ENCODE measurements around the gene GPC6.

The GPC6 gene

DNA sequence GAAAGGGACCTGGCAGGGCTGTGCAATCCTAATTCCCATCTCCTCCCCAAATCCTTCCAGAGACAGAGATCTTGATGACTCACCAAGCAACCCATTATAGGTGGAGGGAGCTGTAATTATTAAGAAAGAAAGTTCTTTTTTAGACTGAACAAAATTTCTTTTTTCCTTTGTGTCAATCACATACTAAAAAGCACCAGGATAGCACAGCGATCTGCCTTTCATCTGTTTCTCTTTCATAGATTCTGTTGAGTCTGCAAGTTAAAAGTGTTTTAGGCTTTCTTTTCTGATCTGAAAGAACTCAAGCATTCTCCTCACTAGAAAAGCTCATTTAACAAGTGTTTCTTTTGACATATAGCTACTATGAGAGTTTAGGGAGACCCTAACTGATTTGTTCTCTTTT is 1030.1 kb downstream of the GPC6 start:
- no peak overlapping the region for H3K14ac ChIP-seq (ENCODE audit: low read length in 2 of 2)
- H3K4ac ChIP-seq (ENCODE audit: low read depth in 1 of 2, low read length in 2 of 2) = no peak overlapping the region
- H2BK5ac ChIP-seq (ENCODE audit: low read depth, low read length, poor library complexity, severe bottlenecking) = no peak overlapping the region
- no peaks in the 10 kb centered on the region for H3K79me1 ChIP-seq (replicated peaks; ENCODE audit: low read length, poor library complexity, severe bottlenecking)
- no peak overlapping the region for H3K4me3 ChIP-seq (ENCODE audit: insufficient read depth in 1 of 2, low read depth in 1 of 2, low read length in 2 of 2)
- no peak overlapping the region for H2AK5ac ChIP-seq (ENCODE audit: low read length, severe bottlenecking)
- no peak overlapping the region for H2BK15ac ChIP-seq (ENCODE audit: low read depth, poor library complexity, severe bottlenecking)
- no peak overlapping the region for H3K18ac ChIP-seq (ENCODE audit: low read depth in 1 of 2, low read length in 2 of 2)
- H3K4me1 ChIP-seq (ENCODE audit: control insufficient read depth, insufficient read depth, low read depth, low read length) = no peaks in the 10 kb centered on the region
- no peaks in the 10 kb centered on the region for H3K36me3 ChIP-seq (ENCODE audit: control insufficient read depth in 1 of 2, insufficient read depth in 2 of 2, low read depth in 1 of 2, low read length in 2 of 2)
- no peak overlapping the region for H2AFZ ChIP-seq (ENCODE audit: low read depth, low read length)
- H3K9ac ChIP-seq (ENCODE audit: low read length) = no peak overlapping the region
- no peak overlapping the region for H3K27ac ChIP-seq (ENCODE audit: low read length, poor library complexity, severe bottlenecking)
- DNase-seq = no peak
- no peaks in the 10 kb centered on the region for H3K9me3 ChIP-seq (ENCODE audit: control insufficient read depth, low read length)
- H4K91ac ChIP-seq (ENCODE audit: low read length) = no peak overlapping the region
- H3K23ac ChIP-seq (ENCODE audit: low read length in 2 of 2) = no peak overlapping the region
- no peaks in the 10 kb centered on the region for H3K27me3 ChIP-seq (ENCODE audit: control insufficient read depth in 1 of 2, insufficient read depth in 1 of 2, low read length in 2 of 2)
- no peak overlapping the region for H2BK12ac ChIP-seq (ENCODE audit: low read length in 2 of 2)
- no peak overlapping the region for H2BK120ac ChIP-seq (ENCODE audit: low read depth, low read length)
- no CpG with 5 or more reads among the region's 1 CpG for WGBS
- H4K8ac ChIP-seq (ENCODE audit: low read length) = no peak overlapping the region
- H3K4me2 ChIP-seq (ENCODE audit: low read length, poor library complexity, severe bottlenecking) = no peak overlapping the region

DNA sequence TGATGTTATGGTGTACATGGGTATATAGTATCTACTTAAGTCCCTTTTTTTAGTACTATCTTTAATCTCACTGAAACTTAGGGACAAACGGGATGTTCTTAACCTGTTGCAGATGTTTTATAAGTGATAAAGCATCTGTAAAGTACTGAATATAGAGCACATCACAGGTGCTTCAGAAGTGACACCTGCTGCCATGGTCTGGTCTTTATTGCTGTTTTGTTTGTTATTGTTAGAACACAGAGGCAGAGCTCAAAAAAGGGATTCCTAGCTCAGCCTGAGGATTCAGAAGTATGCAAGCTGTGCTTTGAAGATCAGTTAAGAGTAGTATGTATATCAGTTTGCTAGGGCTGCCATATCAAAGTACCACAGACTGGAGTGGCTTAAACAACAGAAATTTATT is 1033.4 kb downstream of the GPC6 start:
- no peak overlapping the region for H2BK15ac ChIP-seq (ENCODE audit: low read depth, poor library complexity, severe bottlenecking)
- no peak overlapping the region for H3K9ac ChIP-seq (ENCODE audit: low read length)
- no peak overlapping the region for H3K4me3 ChIP-seq (ENCODE audit: insufficient read depth in 1 of 2, low read depth in 1 of 2, low read length in 2 of 2)
- no peaks in the 10 kb centered on the region for H3K79me1 ChIP-seq (replicated peaks; ENCODE audit: low read length, poor library complexity, severe bottlenecking)
- no peak overlapping the region for H3K4ac ChIP-seq (ENCODE audit: low read depth in 1 of 2, low read length in 2 of 2)
- no peaks in the 10 kb centered on the region for H3K4me1 ChIP-seq (ENCODE audit: control insufficient read depth, insufficient read depth, low read depth, low read length)
- no peak overlapping the region for H3K18ac ChIP-seq (ENCODE audit: low read depth in 1 of 2, low read length in 2 of 2)
- H3K14ac ChIP-seq (ENCODE audit: low read length in 2 of 2) = no peak overlapping the region
- no peak overlapping the region for H3K23ac ChIP-seq (ENCODE audit: low read length in 2 of 2)
- H3K36me3 ChIP-seq (ENCODE audit: control insufficient read depth in 1 of 2, insufficient read depth in 2 of 2, low read depth in 1 of 2, low read length in 2 of 2) = no peaks in the 10 kb centered on the region
- no peak overlapping the region for H2BK120ac ChIP-seq (ENCODE audit: low read depth, low read length)
- 95% methylated on average over 1 of the region's 1 CpG for WGBS
- H3K9me3 ChIP-seq (ENCODE audit: control insufficient read depth, low read length) = no peaks in the 10 kb centered on the region
- H4K91ac ChIP-seq (ENCODE audit: low read length) = no peak overlapping the region
- DNase-seq = no peak
- no peak overlapping the region for H2BK12ac ChIP-seq (ENCODE audit: low read length in 2 of 2)
- no peak overlapping the region for H2BK5ac ChIP-seq (ENCODE audit: low read depth, low read length, poor library complexity, severe bottlenecking)
- no peaks in the 10 kb centered on the region for H3K27me3 ChIP-seq (ENCODE audit: control insufficient read depth in 1 of 2, insufficient read depth in 1 of 2, low read length in 2 of 2)
- H4K8ac ChIP-seq (ENCODE audit: low read length) = no peak overlapping the region
- H3K4me2 ChIP-seq (ENCODE audit: low read length, poor library complexity, severe bottlenecking) = no peak overlapping the region
- H3K27ac ChIP-seq (ENCODE audit: low read length, poor library complexity, severe bottlenecking) = no peak overlapping the region
- H2AK5ac ChIP-seq (ENCODE audit: low read length, severe bottlenecking) = no peak overlapping the region
- no peak overlapping the region for H2AFZ ChIP-seq (ENCODE audit: low read depth, low read length)

DNA sequence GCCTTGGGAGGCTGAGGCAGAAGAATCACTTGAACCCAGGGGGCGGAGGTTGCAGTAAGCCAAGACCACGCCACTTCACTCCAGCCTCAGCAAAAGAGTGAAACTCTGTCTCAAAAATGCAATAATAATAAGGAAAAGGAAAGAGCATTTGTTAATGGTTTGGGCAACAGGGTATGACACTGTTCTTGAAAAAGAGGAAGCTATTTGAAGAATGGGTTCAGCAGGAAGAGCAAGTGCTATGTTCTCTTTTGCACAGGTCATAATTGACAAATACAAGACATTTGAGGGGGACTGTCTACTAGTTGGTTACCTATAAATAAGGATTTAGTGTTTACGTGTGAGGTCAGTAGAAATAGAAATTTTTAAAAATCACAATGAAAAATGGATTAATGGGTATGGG is 1034.6 kb downstream of the GPC6 start:
- H2BK120ac ChIP-seq (ENCODE audit: low read depth, low read length) = no peak overlapping the region
- H2BK12ac ChIP-seq (ENCODE audit: low read length in 2 of 2) = no peak overlapping the region
- no peak overlapping the region for H4K91ac ChIP-seq (ENCODE audit: low read length)
- no peak overlapping the region for H2BK5ac ChIP-seq (ENCODE audit: low read depth, low read length, poor library complexity, severe bottlenecking)
- H4K8ac ChIP-seq (ENCODE audit: low read length) = no peak overlapping the region
- 97% methylated on average over 3 of the region's 3 CpGs for WGBS
- no peak overlapping the region for H3K9ac ChIP-seq (ENCODE audit: low read length)
- no peak overlapping the region for H2AK5ac ChIP-seq (ENCODE audit: low read length, severe bottlenecking)
- no peaks in the 10 kb centered on the region for H3K9me3 ChIP-seq (ENCODE audit: control insufficient read depth, low read length)
- H3K36me3 ChIP-seq (ENCODE audit: control insufficient read depth in 1 of 2, insufficient read depth in 2 of 2, low read depth in 1 of 2, low read length in 2 of 2) = no peaks in the 10 kb centered on the region
- no peaks in the 10 kb centered on the region for H3K79me1 ChIP-seq (replicated peaks; ENCODE audit: low read length, poor library complexity, severe bottlenecking)
- no peak overlapping the region for H3K14ac ChIP-seq (ENCODE audit: low read length in 2 of 2)
- no peak overlapping the region for H3K18ac ChIP-seq (ENCODE audit: low read depth in 1 of 2, low read length in 2 of 2)
- no peak overlapping the region for H3K23ac ChIP-seq (ENCODE audit: low read length in 2 of 2)
- H2AFZ ChIP-seq (ENCODE audit: low read depth, low read length) = no peak overlapping the region
- no peak overlapping the region for H3K27ac ChIP-seq (ENCODE audit: low read length, poor library complexity, severe bottlenecking)
- no peak overlapping the region for H3K4ac ChIP-seq (ENCODE audit: low read depth in 1 of 2, low read length in 2 of 2)
- no peaks in the 10 kb centered on the region for H3K4me1 ChIP-seq (ENCODE audit: control insufficient read depth, insufficient read depth, low read depth, low read length)
- H2BK15ac ChIP-seq (ENCODE audit: low read depth, poor library complexity, severe bottlenecking) = no peak overlapping the region
- H3K4me2 ChIP-seq (ENCODE audit: low read length, poor library complexity, severe bottlenecking) = no peak overlapping the region
- no peak for DNase-seq
- H3K4me3 ChIP-seq (ENCODE audit: insufficient read depth in 1 of 2, low read depth in 1 of 2, low read length in 2 of 2) = no peak overlapping the region
- H3K27me3 ChIP-seq (ENCODE audit: control insufficient read depth in 1 of 2, insufficient read depth in 1 of 2, low read length in 2 of 2) = no peaks in the 10 kb centered on the region

DNA sequence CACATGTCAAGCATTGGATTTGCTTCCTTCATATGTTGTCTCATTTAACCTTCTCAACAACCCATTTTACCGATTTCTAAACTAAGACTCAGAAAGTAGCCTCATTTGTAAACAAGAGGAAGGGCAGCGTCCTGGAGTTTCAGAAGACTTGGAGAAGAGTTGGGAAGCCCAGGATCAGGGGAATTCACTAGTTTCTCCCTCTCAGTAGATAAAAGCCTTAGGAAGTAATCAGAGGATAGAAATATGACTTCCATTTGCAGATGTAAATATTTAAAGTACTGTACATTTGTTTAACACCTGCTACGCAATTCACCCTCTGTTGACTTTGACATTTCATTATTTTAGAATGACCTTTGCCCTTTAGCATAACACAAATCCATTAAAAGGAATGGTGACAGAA is 1036.4 kb downstream of the GPC6 start:
- Histone ChIP-seq H2BK120ac (ENCODE audit: low read depth, low read length) (no peak overlapping the region), H4K91ac (ENCODE audit: low read length) (no peak overlapping the region), H3K23ac (ENCODE audit: low read length in 2 of 2) (no peak overlapping the region), H2AFZ (ENCODE audit: low read depth, low read length) (no peak overlapping the region), H3K27me3 (ENCODE audit: control insufficient read depth in 1 of 2, insufficient read depth in 1 of 2, low read length in 2 of 2) (no peaks in the 10 kb centered on the region), H3K4me2 (ENCODE audit: low read length, poor library complexity, severe bottlenecking) (no peak overlapping the region), H4K8ac (ENCODE audit: low read length) (no peak overlapping the region), H3K9me3 (ENCODE audit: control insufficient read depth, low read length) (no peaks in the 10 kb centered on the region), H3K4me3 (ENCODE audit: insufficient read depth in 1 of 2, low read depth in 1 of 2, low read length in 2 of 2) (no peak overlapping the region), H3K14ac (ENCODE audit: low read length in 2 of 2) (no peak overlapping the region), H2BK12ac (ENCODE audit: low read length in 2 of 2) (no peak overlapping the region), H3K79me1 (replicated peaks; ENCODE audit: low read length, poor library complexity, severe bottlenecking) (no peaks in the 10 kb centered on the region), H2BK5ac (ENCODE audit: low read depth, low read length, poor library complexity, severe bottlenecking) (no peak overlapping the region), H2BK15ac (ENCODE audit: low read depth, poor library complexity, severe bottlenecking) (no peak overlapping the region), H3K27ac (ENCODE audit: low read length, poor library complexity, severe bottlenecking) (no peak overlapping the region), H2AK5ac (ENCODE audit: low read length, severe bottlenecking) (no peak overlapping the region), H3K36me3 (ENCODE audit: control insufficient read depth in 1 of 2, insufficient read depth in 2 of 2, low read depth in 1 of 2, low read length in 2 of 2) (no peaks in the 10 kb centered on the region), H3K9ac (ENCODE audit: low read length) (no peak overlapping the region), H3K4ac (ENCODE audit: low read depth in 1 of 2, low read length in 2 of 2) (no peak overlapping the region), H3K18ac (ENCODE audit: low read depth in 1 of 2, low read length in 2 of 2) (no peak overlapping the region), H3K4me1 (ENCODE audit: control insufficient read depth, insufficient read depth, low read depth, low read length) (no peaks in the 10 kb centered on the region)
- DNase-seq = no peak
- 94% methylated on average over 2 of the region's 3 CpGs for WGBS

Measured in mesenchymal stem cell (in vitro differentiated cells and primary cell).